Keratinocyte (primary cell): ENCODE data around the gene POLD2. TPM values are rescaled to one million over a fixed set of nuclear protein-coding genes. Genes with fewer than 3 reads are reported as not detected.

ENCODE experiments used
- DNase-seq: peaks from one replicate; pipeline ENCODE4 v3.0.0-alpha.2; 2011; ENCODE audit warnings: low read depth, missing footprints, low spot score
- FAIRE-seq: peaks from 2 replicates; lab custom pipeline; 2011; peaks lifted over from hg19 to GRCh38; lab: Jason Lieb, UNC
- H2AFZ ChIP-seq: 2 replicates; pipeline ENCODE4 v1.6.0; 2012; ENCODE audit warnings: low read length, control low read depth, inconsistent platforms; ENCODE audit not compliant: control insufficient read depth
- H3K27ac ChIP-seq: 2 replicates; pipeline ENCODE4 v1.5.1; 2011; ENCODE audit warnings: low read length; ENCODE audit not compliant: control insufficient read depth, insufficient read depth
- H3K27me3 ChIP-seq: 3 replicates; pipeline ENCODE4 v1.6.0; 2011; ENCODE audit warnings: low read length; ENCODE audit not compliant: control insufficient read depth, insufficient read depth; ENCODE audit errors: extremely low read depth
- H3K36me3 ChIP-seq, 2 experiments: 2 replicates in 1 of 2; 3 replicates in 1 of 2; pipeline ENCODE4 v1.5.1; 2011; ENCODE audit warnings: low read length in 2 of 2, mild to moderate bottlenecking in 1 of 2; ENCODE audit not compliant: control insufficient read depth in 2 of 2, insufficient read depth in 2 of 2; ENCODE audit errors: extremely low read depth in 1 of 2
- H3K4me1 ChIP-seq: 3 replicates; pipeline ENCODE4 v1.5.1; 2011; ENCODE audit warnings: low read length; ENCODE audit not compliant: control insufficient read depth, insufficient read depth; ENCODE audit errors: extremely low read depth
- H3K4me2 ChIP-seq: 3 replicates; pipeline ENCODE4 v1.6.0; 2011; ENCODE audit warnings: low read depth, low read length; ENCODE audit not compliant: control insufficient read depth, insufficient read depth; ENCODE audit errors: extremely low read depth
- H3K4me3 ChIP-seq, 3 experiments: fragments of 200-600 bp in 1 of 3; sonication (generic) in 1 of 3; 2 replicates in 2 of 3; 3 replicates in 1 of 3; pipeline ENCODE4 v1.5.1; 2011 to 2016; ENCODE audit warnings: low read length in 3 of 3, mild to moderate bottlenecking in 3 of 3, control low read depth in 2 of 3, inconsistent platforms in 1 of 3, low read depth in 1 of 3, mixed read lengths in 1 of 3, mixed run types in 1 of 3, moderate library complexity in 1 of 3; ENCODE audit not compliant: control insufficient read depth in 2 of 3, insufficient read depth in 2 of 3; ENCODE audit errors: extremely low read depth in 1 of 3
- H3K79me2 ChIP-seq: 2 replicates; pipeline ENCODE4 v1.6.0; 2012; ENCODE audit warnings: low read length; ENCODE audit not compliant: control insufficient read depth, insufficient read depth
- H3K9ac ChIP-seq: 3 replicates; pipeline ENCODE4 v1.6.0; 2011; ENCODE audit warnings: low read length; ENCODE audit not compliant: control insufficient read depth, insufficient read depth; ENCODE audit errors: extremely low read depth
- H3K9me1 ChIP-seq: 3 replicates; pipeline ENCODE4 v1.6.0; 2011; ENCODE audit warnings: low read length; ENCODE audit not compliant: control insufficient read depth, insufficient read depth; ENCODE audit errors: extremely low read depth
- H3K9me3 ChIP-seq: 2 replicates; pipeline ENCODE4 v1.5.1; 2012; ENCODE audit warnings: low read depth, low read length; ENCODE audit not compliant: control insufficient read depth
- H4K20me1 ChIP-seq: 3 replicates; pipeline ENCODE4 v1.6.0; 2011; ENCODE audit warnings: low read length; ENCODE audit not compliant: control insufficient read depth, insufficient read depth; ENCODE audit errors: extremely low read depth
- CTCF ChIP-seq, 3 experiments: IDR thresholded peaks in 1 of 3; conservative IDR thresholded peaks in 1 of 3; optimal IDR thresholded peaks in 1 of 3; 2 replicates in 2 of 3; 3 replicates in 1 of 3; pipeline versions ENCODE3 to v1.5.1; 2011; ENCODE audit warnings: low read length in 3 of 3, mild to moderate bottlenecking in 3 of 3, moderate library complexity in 2 of 3, control low read depth in 1 of 3, inconsistent platforms in 1 of 3; ENCODE audit not compliant: insufficient read depth in 2 of 3; ENCODE audit errors: extremely low read depth in 1 of 3
- EZH2 ChIP-seq: IDR thresholded peaks from one replicate; pipeline ENCODE4 v1.6.1; 2012; ENCODE audit warnings: inconsistent platforms, mild to moderate bottlenecking, low read length, moderate library complexity
- dilution Hi-C: fragments of 300-500 bp; cut with MboI; formaldehyde crosslinking; loops from one replicate; pipeline ENCODE4 v1.7.0; 2020; ENCODE audit warnings: low sequenced_read_pairs; ENCODE audit not compliant: extremely low pct_ligation_motif_present
- polyA minus RNA-seq, 3 experiments: library from RNA; depleted of rRNA, polyadenylated mRNA; stranded (reverse); fragments of >200 nt; gene quantifications; 1 replicate in 1 of 3; 2 replicates in 1 of 3; 3 replicates in 1 of 3; pipeline ENCODE4 v1.2.3, GENCODE V29; 2011
- polyA plus RNA-seq, 5 experiments: library from polyadenylated mRNA; depleted of rRNA in 3 of 5; stranded (reverse) in 3 of 5; stranded (forward) in 1 of 5; unstranded in 1 of 5; fragments of >200 nt; gene quantifications; 1 replicate in 1 of 5; 2 replicates in 3 of 5; 3 replicates in 1 of 5; pipeline versions ENCODE4 v1.2.1 to v1.2.3, GENCODE V29; 2011 to 2012; ENCODE audit warnings: missing spikeins in 2 of 5, low read depth in 1 of 5, low replicate concordance in 1 of 5

POLD2 gene
- polyA plus RNA-seq: 140 to 158 TPM (median 152 TPM) in 3 replicates
- polyA plus RNA-seq (2011; ENCODE audit: low read depth): 51.7 TPM
- polyA plus RNA-seq (2011; cell fraction: cytosol; rRNA removed): 112 and 180 TPM in 2 replicates
- 78.5 and 91.9 TPM in 2 replicates for polyA plus RNA-seq (2011; cell fraction: nucleus; rRNA removed)
- 90.4 and 165 TPM in 2 replicates for polyA plus RNA-seq (2012; ENCODE audit: low replicate concordance)
- 77.2 to 216 TPM (median 100.0 TPM) in 3 replicates for polyA minus RNA-seq
- 81.9 TPM for polyA minus RNA-seq (2011; cell fraction: cytosol; rRNA and poly(A)+ RNA removed)
- 19.7 and 33.3 TPM in 2 replicates for polyA minus RNA-seq (2011; cell fraction: nucleus; rRNA and poly(A)+ RNA removed)

GRCh38 chr7:44123190-44124003 is at the start of gene POLD2:
TSS of gene POLD2 (minus strand) at chr7:44123548. CDS start at chr7:44122053, 1,495 bp downstream.
- H3K9me3 ChIP-seq: no peaks in the 10 kb centered on the region
- TF ChIP-seq EZH2 (no peak), CTCF (optimal IDR thresholded peaks at IDR 0.05 in 1 of 3, IDR thresholded peaks at IDR 0.05 in 1 of 3, conservative IDR thresholded peaks at IDR 0.05 in 1 of 3; ENCODE audit: extremely low read depth in 1 of 3, insufficient read depth in 2 of 3, low read length in 3 of 3) (peak in 1 of 3 experiments; percentile 1)
- dilution Hi-C loops: no loop called here

GRCh38 chr7:44172803-44173424 is 49.6 kb upstream of the POLD2 start:
- Histone ChIP-seq H3K27ac (no peak overlapping the region), H3K9me3 (no peaks in the 10 kb centered on the region), H3K4me1 (no peaks in the 10 kb centered on the region), H3K4me3 (no peak overlapping the region), H3K9ac (no peak overlapping the region), H3K4me2 (no peak overlapping the region), H4K20me1 (no peaks in the 10 kb centered on the region), H3K79me2 (no peaks in the 10 kb centered on the region), H3K36me3 (no peaks in the 10 kb centered on the region), H2AFZ (no peak overlapping the region), H3K9me1 (no peaks in the 10 kb centered on the region), H3K27me3 (peaks cover 7% of the 10 kb centered on the region)
- no peak for TF ChIP-seq EZH2
- TF ChIP-seq CTCF (optimal IDR thresholded peaks at IDR 0.05 in 1 of 3, IDR thresholded peaks at IDR 0.05 in 1 of 3, conservative IDR thresholded peaks at IDR 0.05 in 1 of 3; ENCODE audit: extremely low read depth in 1 of 3, insufficient read depth in 2 of 3, low read length in 3 of 3): no peak
- dilution Hi-C loops: no loop called here
- no peak for FAIRE-seq
- DNase-seq: no peak

More at GRCh38 chr7:44123190-44124003, at the start of gene POLD2:
- FAIRE-seq (no peak), DNase-seq (peak; percentile 52)
- Histone ChIP-seq H3K27ac (peak within 1 kb of the TSS; percentile 77), H4K20me1 (no peaks in the 10 kb centered on the region), H3K4me3 (peak within 1 kb of the TSS; percentile 59 to 86 (median 75)), H3K9ac (peak within 1 kb of the TSS; percentile 82), H3K4me1 (peaks cover 7% of the 10 kb centered on the region), H3K4me2 (peak within 1 kb of the TSS; percentile 82), H3K36me3 (peaks cover 16 to 27% of the 10 kb centered on the region in 2 experiments), H2AFZ (peak within 1 kb of the TSS; percentile 83), H3K79me2 (peaks cover 32% of the 10 kb centered on the region), H3K27me3 (no peaks in the 10 kb centered on the region), H3K9me1 (no peaks in the 10 kb centered on the region)
